ENCODE results near the gene RNF114. TPM values are rescaled to one million over a fixed set of nuclear protein-coding genes. Genes with fewer than 3 reads are reported as not detected.

The RNF114 gene
- total and polyA plus RNA-seq, 2 donors from 2014 or later, result 70.7 to 89.2 TPM

DNA sequence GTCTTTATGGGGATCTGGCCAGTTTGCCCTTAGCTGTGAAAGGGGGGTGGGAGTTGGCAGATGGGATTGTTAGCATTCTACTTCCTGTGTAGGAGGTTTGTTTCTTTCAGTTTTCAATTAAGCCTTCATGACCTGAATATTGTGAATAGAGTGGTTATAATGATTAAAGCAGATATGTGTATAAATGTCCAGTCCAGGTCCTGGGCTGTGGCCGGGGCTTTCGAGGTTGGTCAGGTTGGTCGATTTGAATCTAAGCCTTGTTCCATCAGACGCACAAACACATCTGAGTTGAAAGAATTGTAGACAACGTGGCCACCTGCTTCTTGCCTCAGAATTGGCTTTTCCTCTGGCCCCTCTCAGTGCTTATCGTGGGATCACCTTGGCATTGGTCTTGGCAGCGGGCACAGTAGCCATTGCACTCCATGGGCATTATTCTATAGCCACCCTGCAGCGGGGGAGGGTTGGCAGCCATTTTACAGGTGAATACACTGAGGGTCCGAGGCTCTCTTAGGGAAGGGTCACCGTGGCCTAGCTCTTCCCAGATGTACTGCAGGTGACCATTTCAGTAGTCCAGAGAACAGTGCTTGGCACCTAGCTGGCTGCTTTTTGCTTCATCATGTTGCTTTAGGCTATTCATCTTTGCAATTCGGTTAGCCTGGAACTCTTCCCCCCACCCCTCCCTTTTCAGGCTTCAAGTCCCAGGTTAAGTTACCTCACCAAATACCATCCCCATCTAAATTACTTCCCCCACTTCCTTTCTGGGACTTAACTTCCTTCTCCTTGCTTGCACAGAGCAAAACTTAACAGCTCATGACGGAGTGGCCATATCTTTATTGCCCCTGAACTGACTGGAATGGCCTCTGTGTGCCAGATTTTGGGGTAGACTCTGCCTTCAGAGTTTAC, 1.1 kb downstream of the RNF114 start:
- peak overlapping the region; percentile 88 to 93 for H3K27ac ChIP-seq (ENCODE audit: low read depth in 2 of 2, low read length in 2 of 2)
- H3K9ac ChIP-seq (ENCODE audit: low read length in 3 of 3), result peak overlapping the region; percentile 31 to 98 (median 92)
- intact Hi-C loops (cut with DNase I), result no loop called here
- TF ChIP-seq, protein P1, sequence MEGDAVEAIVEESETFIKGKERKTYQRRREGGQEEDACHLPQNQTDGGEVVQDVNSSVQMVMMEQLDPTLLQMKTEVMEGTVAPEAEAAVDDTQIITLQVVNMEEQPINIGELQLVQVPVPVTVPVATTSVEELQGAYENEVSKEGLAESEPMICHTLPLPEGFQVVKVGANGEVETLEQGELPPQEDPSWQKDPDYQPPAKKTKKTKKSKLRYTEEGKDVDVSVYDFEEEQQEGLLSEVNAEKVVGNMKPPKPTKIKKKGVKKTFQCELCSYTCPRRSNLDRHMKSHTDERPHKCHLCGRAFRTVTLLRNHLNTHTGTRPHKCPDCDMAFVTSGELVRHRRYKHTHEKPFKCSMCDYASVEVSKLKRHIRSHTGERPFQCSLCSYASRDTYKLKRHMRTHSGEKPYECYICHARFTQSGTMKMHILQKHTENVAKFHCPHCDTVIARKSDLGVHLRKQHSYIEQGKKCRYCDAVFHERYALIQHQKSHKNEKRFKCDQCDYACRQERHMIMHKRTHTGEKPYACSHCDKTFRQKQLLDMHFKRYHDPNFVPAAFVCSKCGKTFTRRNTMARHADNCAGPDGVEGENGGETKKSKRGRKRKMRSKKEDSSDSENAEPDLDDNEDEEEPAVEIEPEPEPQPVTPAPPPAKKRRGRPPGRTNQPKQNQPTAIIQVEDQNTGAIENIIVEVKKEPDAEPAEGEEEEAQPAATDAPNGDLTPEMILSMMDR (IDR thresholded peaks at IDR 0.05; ENCODE audit: borderline replicate concordance, extremely low read depth, insufficient read depth), result no peak
- H3K36me3 ChIP-seq (ENCODE audit: control insufficient read depth in 2 of 3, insufficient read depth in 3 of 3, low read length in 3 of 3), result peaks cover 0 to 11% (median 5%) of the 10 kb centered on the region in 3 donors
- H3K9me3 ChIP-seq (ENCODE audit: control insufficient read depth in 2 of 3, insufficient read depth in 1 of 3, low read length in 3 of 3), result no peaks in the 10 kb centered on the region
- DNase-seq (peak in 4 of 5 donors; percentile 48 to 88 (median 72)), FAIRE-seq (no peak)
- peak overlapping the region; percentile 77 to 98 (median 89) for H3K4me3 ChIP-seq (ENCODE audit: low read length in 3 of 3)
- H3K27me3 ChIP-seq (ENCODE audit: control insufficient read depth, insufficient read depth, low read length), result no peaks in the 10 kb centered on the region
- peaks cover 0 to 24% (median 7%) of the 10 kb centered on the region in 3 donors for H3K4me1 ChIP-seq (ENCODE audit: control insufficient read depth in 2 of 3, insufficient read depth in 2 of 3, low read depth in 1 of 3, low read length in 3 of 3)

DNA sequence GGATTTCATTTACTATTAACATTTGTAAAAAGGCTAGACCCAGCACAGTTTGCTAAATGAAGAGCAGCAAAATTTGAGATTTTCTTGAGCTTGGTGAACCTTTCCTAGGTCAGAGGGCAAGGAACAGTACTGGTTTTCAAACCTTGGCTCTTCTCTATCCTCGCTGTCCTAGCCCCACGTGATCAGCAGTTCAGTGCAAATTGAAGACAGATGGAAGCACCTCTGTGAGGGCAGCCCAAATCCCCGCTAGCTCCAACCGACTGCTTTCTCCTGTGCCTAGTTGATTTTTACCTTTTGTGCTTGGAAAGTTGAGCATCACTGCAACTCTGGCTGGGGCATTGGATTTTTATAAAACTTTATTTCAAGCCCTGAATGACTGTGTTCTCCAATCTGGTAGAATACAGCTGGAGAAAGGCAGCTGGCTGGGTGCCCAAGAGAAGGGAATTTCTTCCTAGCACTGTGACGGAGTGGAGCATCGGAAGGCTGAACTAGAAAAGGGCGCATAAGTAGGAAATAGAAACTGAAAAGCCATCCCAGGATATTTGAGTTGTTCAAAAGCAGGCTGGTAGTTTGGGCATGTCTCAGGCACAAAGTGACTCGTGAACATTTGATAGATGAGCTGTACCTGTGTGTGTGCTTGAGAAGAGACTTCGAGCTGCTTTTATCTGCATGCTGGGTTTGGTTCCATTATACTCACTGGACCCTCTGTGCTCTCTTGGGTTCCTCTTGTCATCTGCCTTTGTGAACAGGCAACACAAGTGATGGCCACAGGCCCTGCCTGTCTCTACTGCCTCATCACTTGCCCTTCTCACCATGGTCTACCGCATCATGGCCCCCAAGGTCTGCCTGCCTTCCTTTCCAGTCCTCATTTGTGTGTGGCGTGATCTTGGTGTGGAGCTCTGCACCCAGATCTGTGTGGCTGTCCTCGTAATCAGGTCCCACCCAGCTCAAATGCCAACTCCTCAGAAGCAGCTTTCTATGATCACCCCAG, 2.3 kb downstream of the RNF114 start:
- H3K27ac ChIP-seq (ENCODE audit: low read depth in 2 of 2, low read length in 2 of 2), result peak overlapping the region in 1 of 2 donors; percentile 88

DNA sequence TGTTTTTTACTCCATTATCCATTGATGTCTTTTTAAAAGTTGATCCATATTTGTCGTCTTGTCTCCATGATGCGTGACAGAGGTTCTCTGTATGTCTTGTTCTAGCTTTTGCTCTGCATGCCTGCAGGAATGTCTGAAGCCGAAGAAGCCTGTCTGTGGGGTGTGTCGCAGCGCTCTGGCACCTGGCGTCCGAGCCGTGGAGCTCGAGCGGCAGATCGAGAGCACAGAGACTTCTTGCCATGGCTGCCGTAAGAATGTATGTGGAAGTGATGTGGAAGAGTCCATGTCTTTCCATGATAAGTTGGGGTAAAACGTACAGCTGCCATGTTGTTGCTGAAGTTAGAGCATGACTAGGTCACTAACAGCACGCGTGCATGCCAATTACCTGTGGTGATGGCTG, 5.3 kb downstream of the RNF114 start:
- DNase-seq (no peak), FAIRE-seq (no peak)
- peaks cover 2 to 28% (median 19%) of the 10 kb centered on the region in 3 donors for H3K36me3 ChIP-seq (ENCODE audit: control insufficient read depth in 2 of 3, insufficient read depth in 3 of 3, low read length in 3 of 3)
- TF ChIP-seq, protein P1 (IDR thresholded peaks at IDR 0.05; ENCODE audit: borderline replicate concordance, extremely low read depth, insufficient read depth), result no peak
- intact Hi-C loops (cut with DNase I), result no loop called here
- peaks cover 0 to 27% (median 3%) of the 10 kb centered on the region in 3 donors for H3K4me1 ChIP-seq (ENCODE audit: control insufficient read depth in 2 of 3, insufficient read depth in 2 of 3, low read depth in 1 of 3, low read length in 3 of 3)
- no peak overlapping the region for H3K27ac ChIP-seq (ENCODE audit: low read depth in 2 of 2, low read length in 2 of 2)
- no peak overlapping the region for H3K9ac ChIP-seq (ENCODE audit: low read length in 3 of 3)
- no peak overlapping the region for H3K4me3 ChIP-seq (ENCODE audit: low read length in 3 of 3)
- no peaks in the 10 kb centered on the region for H3K27me3 ChIP-seq (ENCODE audit: control insufficient read depth, insufficient read depth, low read length)
- no peaks in the 10 kb centered on the region for H3K9me3 ChIP-seq (ENCODE audit: control insufficient read depth in 2 of 3, insufficient read depth in 1 of 3, low read length in 3 of 3)

More for the DNA sequence above, 2.3 kb downstream of the RNF114 start:
- intact Hi-C loops (cut with DNase I), result no loop called here
- Histone ChIP-seq H3K9ac (ENCODE audit: low read length in 3 of 3) (peak overlapping the region in 1 of 3 donors; percentile 98), H3K27me3 (ENCODE audit: control insufficient read depth, insufficient read depth, low read length) (no peaks in the 10 kb centered on the region), H3K4me3 (ENCODE audit: low read length in 3 of 3) (peak overlapping the region; percentile 12 to 98 (median 77)), H3K9me3 (ENCODE audit: control insufficient read depth in 2 of 3, insufficient read depth in 1 of 3, low read length in 3 of 3) (no peaks in the 10 kb centered on the region), H3K36me3 (ENCODE audit: control insufficient read depth in 2 of 3, insufficient read depth in 3 of 3, low read length in 3 of 3) (peaks cover 0 to 17% (median 8%) of the 10 kb centered on the region in 3 donors), H3K4me1 (ENCODE audit: control insufficient read depth in 2 of 3, insufficient read depth in 2 of 3, low read depth in 1 of 3, low read length in 3 of 3) (peaks cover 0 to 24% (median 7%) of the 10 kb centered on the region in 3 donors)
- FAIRE-seq (no peak), DNase-seq (peak in 4 of 5 donors; percentile 29 to 83 (median 58))
- TF ChIP-seq, protein P1 (IDR thresholded peaks at IDR 0.05; ENCODE audit: borderline replicate concordance, extremely low read depth, insufficient read depth), result no peak
